Testis (tissue), 2 donors: ENCODE results near the gene ACAN.

Experiments used
- POLR2A ChIP-seq: fragments of 450-650 bp; IDR thresholded peaks from one replicate; pipeline ENCODE4 v1.6.1; 2017; ENCODE audit warnings: antibody characterized with exemption, mild to moderate bottlenecking, moderate library complexity
- TF ChIP-seq, protein P1 (sequence below), 3 experiments: fragments of 450-650 bp in 2 of 3; fragments of 200-600 bp in 1 of 3; sonication (generic) in 1 of 3; IDR thresholded peaks; one replicate each; pipeline ENCODE4 v1.5.1; 2016 to 2019; ENCODE audit warnings: antibody characterized with exemption in 3 of 3, mild to moderate bottlenecking in 2 of 3, moderate library complexity in 1 of 3

DNA sequence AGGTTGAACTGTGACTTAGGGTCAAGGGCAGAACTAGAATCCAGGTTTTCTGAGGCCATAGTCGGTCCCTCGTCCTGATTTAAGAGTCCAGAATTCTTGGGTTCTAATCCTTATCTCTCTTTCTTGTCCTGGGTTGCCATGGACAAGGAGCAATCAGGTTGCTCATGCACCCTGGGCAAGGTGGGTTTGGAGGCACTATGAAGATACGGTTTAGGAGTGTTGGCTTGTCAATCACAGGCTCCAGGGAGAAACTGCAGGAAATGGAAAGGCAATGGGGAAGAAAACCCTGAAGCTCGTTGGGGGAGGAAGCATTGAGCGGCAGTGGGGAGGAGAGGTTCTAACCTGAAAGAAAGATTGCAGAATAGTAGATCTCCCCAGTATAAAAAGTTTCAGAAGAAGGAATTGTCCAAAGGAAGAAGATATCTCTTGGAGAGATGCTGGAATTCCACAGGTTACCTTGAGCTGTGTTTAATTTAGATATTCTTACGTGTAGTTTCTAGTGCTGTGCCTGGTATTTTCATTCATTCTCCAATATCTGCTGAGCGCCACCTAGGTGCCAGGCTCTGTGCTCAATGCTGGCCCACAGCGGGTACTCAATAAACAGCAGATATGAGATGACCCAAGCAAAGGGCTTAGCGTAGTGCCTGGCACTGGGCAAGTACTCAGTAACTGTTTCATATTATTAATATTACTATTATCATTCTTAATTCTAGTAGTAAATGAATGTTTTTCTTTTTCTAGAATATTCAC is 2.0 kb downstream of the ACAN start:
- TF ChIP-seq, protein P1, sequence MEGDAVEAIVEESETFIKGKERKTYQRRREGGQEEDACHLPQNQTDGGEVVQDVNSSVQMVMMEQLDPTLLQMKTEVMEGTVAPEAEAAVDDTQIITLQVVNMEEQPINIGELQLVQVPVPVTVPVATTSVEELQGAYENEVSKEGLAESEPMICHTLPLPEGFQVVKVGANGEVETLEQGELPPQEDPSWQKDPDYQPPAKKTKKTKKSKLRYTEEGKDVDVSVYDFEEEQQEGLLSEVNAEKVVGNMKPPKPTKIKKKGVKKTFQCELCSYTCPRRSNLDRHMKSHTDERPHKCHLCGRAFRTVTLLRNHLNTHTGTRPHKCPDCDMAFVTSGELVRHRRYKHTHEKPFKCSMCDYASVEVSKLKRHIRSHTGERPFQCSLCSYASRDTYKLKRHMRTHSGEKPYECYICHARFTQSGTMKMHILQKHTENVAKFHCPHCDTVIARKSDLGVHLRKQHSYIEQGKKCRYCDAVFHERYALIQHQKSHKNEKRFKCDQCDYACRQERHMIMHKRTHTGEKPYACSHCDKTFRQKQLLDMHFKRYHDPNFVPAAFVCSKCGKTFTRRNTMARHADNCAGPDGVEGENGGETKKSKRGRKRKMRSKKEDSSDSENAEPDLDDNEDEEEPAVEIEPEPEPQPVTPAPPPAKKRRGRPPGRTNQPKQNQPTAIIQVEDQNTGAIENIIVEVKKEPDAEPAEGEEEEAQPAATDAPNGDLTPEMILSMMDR (IDR thresholded peaks at IDR 0.05): no peak
- no peak for TF ChIP-seq POLR2A
